ENCODE measurements around the gene MBD1. TPM values are rescaled to one million over a fixed set of nuclear protein-coding genes. Genes with fewer than 3 reads are reported as not detected.

The MBD1 gene
- total RNA-seq, 1 experiment from 2014 or later: 58.1 TPM

Other genes starting within 250 kb of the MBD1 start
- gene MYO5B, start 86.4 kb downstream of the MBD1 start, total RNA-seq (2021): 9.0 and 9.3 TPM in 2 replicates
- 0.15 and 0.22 TPM in 2 replicates for gene CFAP53, start 15.0 kb downstream of the MBD1 start, total RNA-seq (2021)
- 95.9 and 96.3 TPM in 2 replicates for gene CXXC1, start 6.2 kb upstream of the MBD1 start, total RNA-seq (2021)
- gene SKA1, start 93.5 kb upstream of the MBD1 start, total RNA-seq (2021): 20.2 and 20.6 TPM in 2 replicates